Stimulated activated CD8-positive, alpha-beta memory T cell treated with anti-CD3 and anti-CD28 coated beads, Interleukin-4, amount 100 ng/mL, for 1 hour (primary cell): ENCODE measurements around the gene DMRTC2.

Source experiments
- DNase-seq, 2 donors: peaks; one replicate each; pipeline ENCODE4 v3.0.0-alpha.2; 2020; ENCODE audit warnings: low read depth in 2 of 2, low spot score in 1 of 2

Gene DMRTC2

DNA sequence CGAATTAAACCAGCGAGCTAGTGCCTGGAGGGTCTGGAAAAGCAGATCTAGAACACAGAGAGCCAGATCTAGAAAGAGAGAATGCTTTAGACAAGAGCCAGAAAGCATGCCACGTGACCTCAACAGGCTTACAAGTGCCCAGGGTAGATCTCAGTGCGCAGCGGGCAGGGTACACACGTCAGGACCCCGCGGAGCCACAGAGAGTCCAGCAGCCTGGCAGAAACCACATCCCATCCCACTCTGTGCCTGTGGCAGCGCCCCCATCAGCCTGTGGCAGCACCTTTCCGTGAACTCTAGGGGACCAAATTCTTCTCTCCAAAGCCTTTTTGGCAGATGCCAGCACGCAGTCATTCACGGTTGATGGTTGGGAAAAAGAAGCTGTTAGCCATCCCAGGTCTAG lies 44.1 kb downstream of the DMRTC2 start:
- DNase-seq: no peak

DNA sequence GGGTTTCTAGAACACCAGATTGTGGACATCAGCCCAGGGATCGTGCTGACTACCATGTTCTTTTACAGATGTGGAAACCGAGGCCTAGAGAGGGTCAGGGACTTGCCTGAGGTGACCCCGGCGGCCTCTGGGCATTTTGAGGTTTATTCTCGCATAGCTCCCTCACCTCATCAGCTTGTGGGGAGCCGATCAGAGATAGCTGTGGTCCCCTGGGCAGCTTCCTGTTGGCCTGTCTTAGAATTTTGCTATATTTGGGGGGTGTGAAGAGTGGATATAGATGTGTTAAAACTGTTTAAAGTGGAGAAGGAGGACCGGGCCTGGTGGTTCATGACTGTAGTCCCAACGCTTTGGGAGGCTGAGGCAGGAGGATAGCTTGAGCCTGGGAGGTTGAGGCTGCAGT lies 45.1 kb downstream of the DMRTC2 start:
- DNase-seq: no peak

DNA sequence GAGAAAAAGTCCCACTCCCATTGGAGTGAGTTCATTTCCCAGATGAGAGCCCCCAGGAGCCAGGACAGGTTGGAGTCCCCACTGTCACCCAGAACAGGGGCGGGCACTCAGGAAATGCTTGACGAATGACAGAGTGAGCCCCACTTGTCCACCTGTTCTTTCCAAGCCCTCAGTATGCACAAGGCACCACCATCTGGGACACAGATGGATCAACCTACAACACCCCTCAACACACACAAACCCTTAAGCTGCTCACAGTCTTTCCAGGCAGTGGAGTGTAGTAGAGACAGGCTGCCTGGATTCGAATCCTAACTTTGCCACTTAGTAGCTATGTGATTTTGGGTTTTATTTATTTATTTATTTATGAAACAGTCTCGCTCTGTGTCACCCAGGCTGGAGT lies 46.1 kb downstream of the DMRTC2 start:
- no peak for DNase-seq

DNA sequence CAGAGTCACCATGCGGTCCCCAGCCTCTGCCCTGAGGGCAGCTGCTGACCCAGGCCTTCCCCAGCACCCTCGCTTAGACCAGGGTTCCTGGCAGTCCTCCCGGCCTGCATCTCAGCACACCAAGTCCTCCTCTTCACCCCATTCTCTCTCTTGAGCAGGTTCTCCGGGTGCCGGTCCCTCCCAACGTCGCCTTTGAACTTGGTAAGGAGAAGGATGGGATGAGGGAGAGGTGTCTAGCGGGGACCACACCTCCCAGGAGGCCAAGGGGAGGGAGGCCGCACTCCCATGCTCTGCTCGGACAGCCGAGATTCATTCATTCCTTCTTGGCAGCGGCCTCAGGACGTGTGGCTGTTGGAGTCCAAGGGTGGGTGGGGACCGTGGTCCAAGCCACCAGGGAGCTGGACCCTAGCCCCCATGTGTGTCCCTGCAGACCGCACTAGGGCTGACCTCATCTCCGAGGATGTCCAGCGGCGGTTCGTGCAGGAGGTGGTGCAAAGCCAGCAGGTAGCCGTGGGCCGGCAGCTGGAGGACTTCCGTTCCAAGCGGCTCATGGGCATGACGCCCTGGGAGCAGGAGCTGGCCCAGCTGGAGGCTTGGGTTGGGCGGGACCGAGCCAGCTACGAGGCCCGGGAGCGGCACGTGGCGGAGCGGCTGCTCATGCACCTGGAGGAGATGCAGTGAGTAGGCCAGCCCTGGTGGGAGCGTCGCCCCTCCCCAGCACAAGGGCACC lies 47.5 kb downstream of the DMRTC2 start:
- no peak for DNase-seq

DNA sequence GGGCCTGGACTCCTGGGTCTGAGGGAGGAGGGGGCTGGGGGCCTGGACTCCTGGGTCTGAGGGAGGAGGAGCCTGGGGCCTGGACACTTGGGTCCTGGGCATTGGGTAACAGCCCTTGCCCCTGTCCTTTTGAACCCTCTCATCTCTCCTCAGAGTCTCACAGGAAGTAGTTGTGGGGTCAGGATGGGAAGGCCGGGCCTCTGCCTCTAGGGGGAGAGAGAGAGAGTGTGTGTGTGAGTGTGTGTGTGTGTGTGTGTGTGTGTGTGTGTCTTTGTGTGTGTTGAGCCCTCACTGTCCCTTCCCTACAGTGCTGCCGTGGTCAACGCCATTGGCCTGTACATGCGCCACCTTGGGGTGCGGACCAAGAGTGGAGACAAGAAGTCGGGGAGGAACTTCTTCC lies 49.1 kb downstream of the DMRTC2 start:
- no peak for DNase-seq

DNA sequence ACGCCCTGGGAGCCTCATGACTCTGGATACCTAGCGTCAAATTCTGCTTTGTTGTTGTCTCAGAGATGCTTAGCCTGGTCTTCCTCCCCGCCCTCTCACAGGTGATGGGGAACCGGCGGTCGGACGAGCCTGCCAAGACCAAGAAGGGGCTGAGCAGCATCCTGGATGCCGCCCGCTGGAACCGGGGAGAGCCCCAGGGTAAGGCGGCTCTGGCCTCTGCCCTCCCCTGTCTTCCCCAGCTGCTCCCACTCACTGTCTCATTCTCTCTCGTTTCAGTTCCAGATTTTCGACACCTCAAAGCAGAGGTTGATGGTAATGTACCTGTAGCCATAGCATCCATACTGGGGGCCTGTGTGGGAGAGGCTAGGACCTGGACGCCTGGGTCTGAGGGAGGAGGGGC lies 49.5 kb downstream of the DMRTC2 start:
- DNase-seq: no peak

DNA sequence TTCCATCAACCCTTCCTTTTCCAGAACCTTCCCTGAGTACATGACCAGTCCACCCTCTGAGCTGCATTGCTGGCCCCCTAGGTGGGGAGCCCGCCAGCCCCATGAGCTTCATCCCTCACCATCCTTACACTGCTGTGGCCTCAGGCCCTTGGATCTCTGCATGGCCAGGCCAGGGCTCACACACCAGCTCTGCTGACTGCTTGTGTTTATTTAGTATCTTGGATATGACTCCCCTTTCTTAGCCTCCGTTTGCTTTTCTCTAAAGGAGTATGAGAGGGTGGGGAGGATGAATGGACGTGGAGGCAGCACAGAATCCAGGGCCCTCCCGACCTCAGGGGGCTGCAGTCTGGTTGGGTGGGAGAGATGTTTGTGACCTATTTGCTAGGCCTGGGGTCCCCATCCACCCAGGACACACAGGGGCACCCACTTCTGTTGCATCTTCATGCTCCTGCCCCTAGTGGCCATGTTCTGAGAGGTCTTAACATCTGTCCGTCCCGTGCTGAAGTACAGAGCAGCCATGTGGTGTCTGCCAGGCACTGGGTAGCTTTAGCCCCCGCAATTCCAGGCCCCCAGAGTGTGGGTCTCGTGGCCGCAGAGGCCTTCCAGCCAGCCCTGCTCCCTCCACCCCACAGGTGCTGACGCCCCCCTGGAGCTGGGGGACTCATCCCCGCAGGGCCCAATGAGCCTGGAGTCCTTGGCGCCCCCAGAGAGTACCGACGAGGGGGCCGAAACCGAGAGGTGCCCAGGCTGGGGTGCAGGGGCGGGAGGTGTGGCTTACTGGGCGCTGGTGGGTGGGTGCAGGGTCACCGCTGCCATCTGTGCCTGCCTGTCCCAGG lies 51.1 kb downstream of the DMRTC2 start:
- no peak for DNase-seq

DNA sequence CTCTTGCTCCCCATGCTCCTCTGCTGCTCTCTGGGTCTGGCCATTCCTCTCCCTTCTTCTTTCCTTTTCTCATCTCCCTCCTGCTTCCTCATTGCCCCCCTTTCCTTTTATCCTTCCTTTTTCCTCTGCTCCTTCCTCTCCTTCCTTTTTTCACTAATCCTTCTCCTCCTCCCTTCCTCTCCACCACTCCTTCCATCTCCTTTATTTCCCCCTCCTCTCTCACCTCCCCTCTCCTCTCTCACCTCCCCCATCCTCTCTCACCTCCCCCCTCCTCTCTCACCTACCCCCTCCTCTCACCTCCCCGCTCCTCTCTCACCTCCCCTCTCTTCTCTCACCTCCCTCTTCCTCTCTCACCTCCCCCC lies 51.7 kb downstream of the DMRTC2 start:
- DNase-seq: no peak

DNA sequence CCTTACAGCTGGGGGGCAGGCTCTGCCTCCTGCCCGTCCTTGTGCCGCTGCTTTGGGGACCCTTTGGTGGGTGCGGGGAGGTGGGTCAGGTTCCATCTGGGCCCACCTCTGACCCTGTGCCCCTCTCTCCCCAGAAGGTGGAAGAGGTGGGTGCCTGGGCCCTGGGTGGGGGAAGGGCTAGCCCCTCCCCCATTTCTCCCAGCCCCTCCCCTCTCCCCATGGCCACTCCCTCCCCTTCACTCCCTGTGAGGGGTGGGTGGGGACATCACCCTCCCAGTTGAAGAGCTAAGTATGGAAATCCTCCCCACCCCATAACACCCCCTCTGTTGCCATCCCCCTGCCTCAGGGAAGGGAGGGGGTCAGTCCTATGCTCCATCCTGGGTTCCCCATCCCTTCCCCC lies 52.3 kb downstream of the DMRTC2 start:
- no peak for DNase-seq

DNA sequence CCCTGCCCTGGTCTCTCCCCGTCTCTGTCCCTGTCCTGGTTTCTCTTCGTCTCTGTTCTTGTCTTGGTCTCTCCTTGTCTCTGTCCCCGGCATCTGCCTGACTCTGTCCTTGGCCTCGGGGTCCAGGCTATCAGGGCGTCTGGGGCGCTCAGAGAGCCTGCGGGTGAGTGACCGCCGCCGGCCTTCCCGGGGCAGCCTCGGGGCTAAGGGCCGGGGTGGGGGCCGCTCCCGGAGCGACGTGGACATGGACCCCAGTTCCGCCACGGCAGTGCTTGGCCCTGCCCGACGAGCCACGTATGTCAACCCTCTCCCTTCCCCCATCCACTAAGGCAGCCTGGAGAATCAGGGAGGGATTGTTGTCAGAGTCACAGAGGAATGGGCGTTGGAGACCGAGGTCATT lies 53.0 kb downstream of the DMRTC2 start:
- DNase-seq: no peak

DNA sequence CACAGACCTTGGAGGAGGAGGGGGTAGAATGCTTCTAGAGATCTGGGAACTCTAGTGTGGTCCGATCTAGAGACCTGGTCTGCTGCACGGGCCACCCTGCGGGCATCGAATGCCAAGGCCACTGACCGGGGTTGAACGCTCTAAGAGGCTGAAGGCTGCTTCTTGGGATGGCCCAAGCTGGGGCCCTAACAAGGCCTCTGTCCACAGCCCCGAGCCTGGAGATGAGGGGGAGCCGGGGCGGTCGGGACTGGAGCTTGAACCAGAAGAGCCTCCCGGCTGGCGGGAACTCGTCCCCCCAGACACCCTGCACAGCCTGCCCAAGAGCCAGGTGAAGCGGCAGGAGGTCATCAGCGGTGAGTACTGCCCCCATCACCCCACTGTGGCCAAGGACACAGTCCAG lies 53.4 kb downstream of the DMRTC2 start:
- DNase-seq: no peak
